Measurements from ENCODE around the gene RAB7B.

DNA sequence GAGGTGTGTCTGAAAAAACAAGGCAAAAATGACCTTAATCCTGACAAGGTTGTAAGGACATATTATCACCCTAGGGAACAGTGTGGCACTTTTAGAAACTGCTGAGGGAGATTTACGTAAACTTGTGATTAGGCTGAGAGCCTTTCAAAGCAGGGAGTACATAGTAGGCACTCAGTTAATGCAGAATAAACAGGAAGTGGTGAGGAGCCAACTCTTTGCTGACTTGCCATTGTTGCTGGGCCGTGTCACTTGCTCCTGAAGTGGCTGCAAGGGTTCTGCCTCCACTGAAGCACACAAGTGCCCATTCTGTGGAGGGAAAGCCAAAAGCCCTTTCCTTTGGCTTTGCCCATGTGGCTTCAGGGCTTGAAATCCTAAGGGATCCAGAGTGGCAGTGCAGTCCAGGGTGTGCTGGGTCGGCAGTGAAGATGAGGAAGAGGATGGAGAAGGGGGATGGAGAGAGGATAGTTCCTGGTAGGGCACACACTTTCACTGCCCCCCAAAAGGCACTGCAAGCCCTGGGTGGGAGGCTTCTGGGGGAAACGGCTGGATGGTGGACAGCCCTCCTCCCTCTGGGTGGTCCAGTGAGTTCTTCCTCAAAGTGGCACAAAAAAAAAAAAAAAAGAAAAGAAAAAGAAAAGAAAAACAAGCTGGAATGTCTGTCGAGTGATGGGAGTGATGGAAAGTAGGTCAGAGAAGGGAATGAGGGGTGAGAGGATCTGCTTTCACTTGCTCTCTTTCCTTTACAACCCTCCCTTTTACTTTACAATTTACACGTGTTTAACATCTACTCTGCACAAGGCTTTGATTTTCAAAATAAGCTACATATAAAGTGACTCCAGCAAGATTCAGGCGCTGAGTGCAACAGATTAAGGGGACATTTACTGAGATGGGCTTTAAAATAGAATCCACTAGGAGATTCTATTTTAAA is 36.1 kb upstream of the RAB7B start:
- TF ChIP-seq POLR2A (IDR thresholded peaks at IDR 0.05), result no peak
- TF ChIP-seq, protein P1, sequence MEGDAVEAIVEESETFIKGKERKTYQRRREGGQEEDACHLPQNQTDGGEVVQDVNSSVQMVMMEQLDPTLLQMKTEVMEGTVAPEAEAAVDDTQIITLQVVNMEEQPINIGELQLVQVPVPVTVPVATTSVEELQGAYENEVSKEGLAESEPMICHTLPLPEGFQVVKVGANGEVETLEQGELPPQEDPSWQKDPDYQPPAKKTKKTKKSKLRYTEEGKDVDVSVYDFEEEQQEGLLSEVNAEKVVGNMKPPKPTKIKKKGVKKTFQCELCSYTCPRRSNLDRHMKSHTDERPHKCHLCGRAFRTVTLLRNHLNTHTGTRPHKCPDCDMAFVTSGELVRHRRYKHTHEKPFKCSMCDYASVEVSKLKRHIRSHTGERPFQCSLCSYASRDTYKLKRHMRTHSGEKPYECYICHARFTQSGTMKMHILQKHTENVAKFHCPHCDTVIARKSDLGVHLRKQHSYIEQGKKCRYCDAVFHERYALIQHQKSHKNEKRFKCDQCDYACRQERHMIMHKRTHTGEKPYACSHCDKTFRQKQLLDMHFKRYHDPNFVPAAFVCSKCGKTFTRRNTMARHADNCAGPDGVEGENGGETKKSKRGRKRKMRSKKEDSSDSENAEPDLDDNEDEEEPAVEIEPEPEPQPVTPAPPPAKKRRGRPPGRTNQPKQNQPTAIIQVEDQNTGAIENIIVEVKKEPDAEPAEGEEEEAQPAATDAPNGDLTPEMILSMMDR (IDR thresholded peaks at IDR 0.05), result no peak

Data from lower leg skin (tissue), 3 donors.